ENCODE data around the gene C1GALT1.
"Not testable (repeated sequence)": the region's sequence is repeated elsewhere in the genome, so short reads cannot be mapped to it uniquely, and the experiment has no call there.

Gene C1GALT1

GRCh38 chr7:7239346-7239745, 57.0 kb downstream of the C1GALT1 start:
- DNase-seq, result no peak

- no peak for DNase-seq
Observed at GRCh38 chr7:7242899-7243298, 60.6 kb downstream of the C1GALT1 start.

- not testable (repeated sequence) for DNase-seq
Observed at GRCh38 chr7:7245233-7245632, 62.9 kb downstream of the C1GALT1 start.

GRCh38 chr7:7246223-7246622, 63.9 kb downstream of the C1GALT1 start:
- DNase-seq, result no peak

GRCh38 chr7:7247658-7248057, 65.3 kb downstream of the C1GALT1 start:
- no peak for DNase-seq

- no peak for DNase-seq
Observed at GRCh38 chr7:7249814-7250213, 67.5 kb downstream of the C1GALT1 start.

- DNase-seq, result peak; percentile 35
Observed at GRCh38 chr7:7251742-7252141, 69.4 kb downstream of the C1GALT1 start.

- DNase-seq, result no peak
Observed at GRCh38 chr7:7254319-7254718, 72.0 kb downstream of the C1GALT1 start.

- DNase-seq, result no peak
Observed at GRCh38 chr7:7254908-7255307, 72.6 kb downstream of the C1GALT1 start.

- DNase-seq, result no peak
Observed at GRCh38 chr7:7256731-7257274, 74.5 kb downstream of the C1GALT1 start.

- DNase-seq, result no peak
Observed at GRCh38 chr7:7257899-7258692, 75.8 kb downstream of the C1GALT1 start.

GRCh38 chr7:7261863-7262262, 79.5 kb downstream of the C1GALT1 start:
- DNase-seq, result no peak

- no peak for DNase-seq
Observed at GRCh38 chr7:7263297-7264230, 81.2 kb downstream of the C1GALT1 start.

GRCh38 chr7:7264306-7265040, 82.1 kb downstream of the C1GALT1 start:
- no peak for DNase-seq

- no peak for DNase-seq
Observed at GRCh38 chr7:7265081-7266075, 83.0 kb downstream of the C1GALT1 start.

- DNase-seq, result no peak
Observed at GRCh38 chr7:7266257-7266881, 84.0 kb downstream of the C1GALT1 start.

- no peak for DNase-seq
Observed at GRCh38 chr7:7271094-7271874, 88.9 kb downstream of the C1GALT1 start.

- DNase-seq, result no peak
Observed at GRCh38 chr7:7272294-7272693, 90.0 kb downstream of the C1GALT1 start.

GRCh38 chr7:7274782-7275181, 92.4 kb downstream of the C1GALT1 start:
- DNase-seq, result no peak

GRCh38 chr7:7276161-7276560, 93.8 kb downstream of the C1GALT1 start:
- no peak for DNase-seq

Measured in hematopoietic multipotent progenitor cell treated with erythropoietin and hydrocortisone succinate and interleukin-3 and kit ligand, for 6 days (in vitro differentiated cells).